ENCODE data around the gene ERC2. TPM values are rescaled to one million over a fixed set of nuclear protein-coding genes. Genes with fewer than 3 reads are reported as not detected.

ERC2 gene
- total and polyA plus RNA-seq, 2 donors (not counting 1 experiment from before 2014, with no cell fraction given) = 0.14 to 0.17 TPM

DNA sequence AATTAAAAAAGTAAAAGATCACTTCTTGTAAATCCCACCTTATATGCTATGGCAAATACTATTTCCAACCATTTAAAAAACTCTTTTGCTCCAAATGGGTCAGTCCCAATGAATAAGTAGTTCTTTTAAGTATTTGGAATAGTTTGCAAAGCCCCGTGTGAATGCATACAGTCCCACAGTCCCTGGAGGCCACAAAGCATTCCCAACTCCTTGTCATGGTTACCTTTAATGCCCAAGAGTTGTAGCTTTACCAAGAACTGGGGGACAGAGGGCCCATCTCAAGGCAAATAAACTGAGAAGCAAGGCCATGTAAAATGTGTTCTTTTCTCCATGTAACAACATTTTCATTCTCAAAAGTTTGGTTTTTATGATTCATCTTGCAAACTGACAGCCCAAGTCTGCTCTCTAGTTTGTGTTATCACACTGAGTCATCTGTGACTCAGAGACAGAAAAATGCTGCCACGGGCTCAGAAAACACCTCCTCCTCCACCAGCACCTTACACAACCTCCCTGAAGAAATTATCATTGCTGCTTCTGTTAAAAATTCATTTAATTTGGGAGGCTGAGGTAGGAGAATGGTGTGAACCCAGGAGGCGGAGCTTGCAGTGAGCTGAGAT, 336.2 kb downstream of the ERC2 start:
- TF ChIP-seq, protein P1, sequence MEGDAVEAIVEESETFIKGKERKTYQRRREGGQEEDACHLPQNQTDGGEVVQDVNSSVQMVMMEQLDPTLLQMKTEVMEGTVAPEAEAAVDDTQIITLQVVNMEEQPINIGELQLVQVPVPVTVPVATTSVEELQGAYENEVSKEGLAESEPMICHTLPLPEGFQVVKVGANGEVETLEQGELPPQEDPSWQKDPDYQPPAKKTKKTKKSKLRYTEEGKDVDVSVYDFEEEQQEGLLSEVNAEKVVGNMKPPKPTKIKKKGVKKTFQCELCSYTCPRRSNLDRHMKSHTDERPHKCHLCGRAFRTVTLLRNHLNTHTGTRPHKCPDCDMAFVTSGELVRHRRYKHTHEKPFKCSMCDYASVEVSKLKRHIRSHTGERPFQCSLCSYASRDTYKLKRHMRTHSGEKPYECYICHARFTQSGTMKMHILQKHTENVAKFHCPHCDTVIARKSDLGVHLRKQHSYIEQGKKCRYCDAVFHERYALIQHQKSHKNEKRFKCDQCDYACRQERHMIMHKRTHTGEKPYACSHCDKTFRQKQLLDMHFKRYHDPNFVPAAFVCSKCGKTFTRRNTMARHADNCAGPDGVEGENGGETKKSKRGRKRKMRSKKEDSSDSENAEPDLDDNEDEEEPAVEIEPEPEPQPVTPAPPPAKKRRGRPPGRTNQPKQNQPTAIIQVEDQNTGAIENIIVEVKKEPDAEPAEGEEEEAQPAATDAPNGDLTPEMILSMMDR (conservative IDR thresholded peaks at IDR 0.05 in 1 of 2, IDR thresholded peaks at IDR 0.05 in 1 of 2; ENCODE audit: low read depth in 1 of 2, low read length in 2 of 2) = no peak
- TF ChIP-seq EZH2 (IDR thresholded peaks at IDR 0.05; ENCODE audit: low read length, missing control alignments) = no peak
- peak; percentile 94 to 96 for DNase-seq (ENCODE audit: low read depth in 2 of 2)
- no peaks in the 10 kb centered on the region for H3K36me3 ChIP-seq (ENCODE audit: control insufficient read depth, insufficient read depth, low read length)
- no peaks in the 10 kb centered on the region for H4K20me1 ChIP-seq (ENCODE audit: control insufficient read depth, extremely low read depth, insufficient read depth, low read length)
- H3K9ac ChIP-seq (ENCODE audit: insufficient read depth, low read length) = no peak overlapping the region
- no peak overlapping the region for H3K4me3 ChIP-seq (replicated peaks in 1 of 4; ENCODE audit: control extremely low read depth in 1 of 4, insufficient read depth in 1 of 4, low read depth in 3 of 4, low read length in 4 of 4)
- no peaks in the 10 kb centered on the region for H3K79me2 ChIP-seq (ENCODE audit: control insufficient read depth, insufficient read depth, low read length)
- H3K27ac ChIP-seq (ENCODE audit: insufficient read depth, low read length) = no peak overlapping the region
- peaks cover 9% of the 10 kb centered on the region for H3K4me1 ChIP-seq (ENCODE audit: control insufficient read depth, extremely low read depth, insufficient read depth, low read length)
- peak overlapping the region; percentile 18 for H3K4me2 ChIP-seq (ENCODE audit: extremely low read depth, insufficient read depth, low read length)
- H2AFZ ChIP-seq (ENCODE audit: low read length) = no peak overlapping the region
- no peaks in the 10 kb centered on the region for H3K27me3 ChIP-seq (ENCODE audit: control insufficient read depth, insufficient read depth, low read length)
- H3K9me3 ChIP-seq (ENCODE audit: control insufficient read depth, insufficient read depth, low read depth, low read length) = no peaks in the 10 kb centered on the region

DNA sequence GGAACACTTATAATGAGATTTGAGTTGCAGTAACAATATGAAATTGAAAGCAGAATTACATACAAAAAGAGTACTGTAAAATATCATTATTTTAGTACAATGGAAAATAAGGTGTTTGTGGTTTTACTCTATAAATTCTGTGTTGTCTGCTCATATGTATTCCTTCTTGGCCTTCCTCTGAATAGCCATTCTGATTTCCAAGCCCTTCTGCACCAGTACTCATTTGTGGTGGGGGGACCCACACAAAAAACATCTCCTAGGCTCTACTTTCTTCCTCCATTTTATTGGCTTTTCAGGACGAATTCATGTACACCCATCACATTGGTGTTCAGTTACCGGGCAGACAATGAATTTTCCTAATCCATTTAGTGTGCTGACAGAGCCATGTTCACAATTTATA, 338.2 kb downstream of the ERC2 start:
- no peak for TF ChIP-seq EZH2 (IDR thresholded peaks at IDR 0.05; ENCODE audit: low read length, missing control alignments)
- TF ChIP-seq, protein P1 (conservative IDR thresholded peaks at IDR 0.05 in 1 of 2, IDR thresholded peaks at IDR 0.05 in 1 of 2; ENCODE audit: low read depth in 1 of 2, low read length in 2 of 2) = no peak
- H3K9me3 ChIP-seq (ENCODE audit: control insufficient read depth, insufficient read depth, low read depth, low read length) = no peaks in the 10 kb centered on the region
- H3K4me3 ChIP-seq (replicated peaks in 1 of 4; ENCODE audit: control extremely low read depth in 1 of 4, insufficient read depth in 1 of 4, low read depth in 3 of 4, low read length in 4 of 4) = no peak overlapping the region
- H3K4me2 ChIP-seq (ENCODE audit: extremely low read depth, insufficient read depth, low read length) = no peak overlapping the region
- no peak for DNase-seq (ENCODE audit: low read depth in 2 of 2)
- no peak overlapping the region for H3K9ac ChIP-seq (ENCODE audit: insufficient read depth, low read length)
- no peak overlapping the region for H2AFZ ChIP-seq (ENCODE audit: low read length)
- H3K36me3 ChIP-seq (ENCODE audit: control insufficient read depth, insufficient read depth, low read length) = no peaks in the 10 kb centered on the region
- H3K27me3 ChIP-seq (ENCODE audit: control insufficient read depth, insufficient read depth, low read length) = no peaks in the 10 kb centered on the region
- peaks cover 9% of the 10 kb centered on the region for H3K4me1 ChIP-seq (ENCODE audit: control insufficient read depth, extremely low read depth, insufficient read depth, low read length)
- no peak overlapping the region for H3K27ac ChIP-seq (ENCODE audit: insufficient read depth, low read length)
- H4K20me1 ChIP-seq (ENCODE audit: control insufficient read depth, extremely low read depth, insufficient read depth, low read length) = no peaks in the 10 kb centered on the region
- H3K79me2 ChIP-seq (ENCODE audit: control insufficient read depth, insufficient read depth, low read length) = no peaks in the 10 kb centered on the region

DNA sequence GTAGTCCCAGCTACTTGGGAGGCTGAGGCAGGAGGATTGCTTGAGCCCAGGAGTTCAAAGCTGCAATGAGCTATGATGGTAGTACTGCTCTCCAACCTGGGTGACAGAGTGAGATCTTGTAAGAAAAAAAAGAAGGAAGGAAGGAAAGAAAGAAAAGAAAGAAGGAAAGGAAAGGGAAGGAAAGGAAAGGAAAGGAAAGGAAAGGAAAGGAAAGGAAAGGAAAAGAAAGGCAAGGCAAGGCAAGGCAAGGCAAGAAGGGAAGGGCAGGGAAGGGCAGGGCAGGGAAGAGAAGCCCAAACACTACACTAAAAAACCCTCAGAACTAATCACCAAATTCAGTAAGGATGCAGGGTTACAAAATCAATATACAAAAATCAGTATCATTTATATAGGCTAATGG, 341.6 kb downstream of the ERC2 start:
- no peaks in the 10 kb centered on the region for H3K36me3 ChIP-seq (ENCODE audit: control insufficient read depth, insufficient read depth, low read length)
- H3K27ac ChIP-seq (ENCODE audit: insufficient read depth, low read length) = no peak overlapping the region
- no peaks in the 10 kb centered on the region for H3K27me3 ChIP-seq (ENCODE audit: control insufficient read depth, insufficient read depth, low read length)
- H2AFZ ChIP-seq (ENCODE audit: low read length) = no peak overlapping the region
- H3K9me3 ChIP-seq (ENCODE audit: control insufficient read depth, insufficient read depth, low read depth, low read length) = no peaks in the 10 kb centered on the region
- H3K79me2 ChIP-seq (ENCODE audit: control insufficient read depth, insufficient read depth, low read length) = no peaks in the 10 kb centered on the region
- TF ChIP-seq EZH2 (IDR thresholded peaks at IDR 0.05; ENCODE audit: low read length, missing control alignments) = no peak
- TF ChIP-seq, protein P1 (conservative IDR thresholded peaks at IDR 0.05 in 1 of 2, IDR thresholded peaks at IDR 0.05 in 1 of 2; ENCODE audit: low read depth in 1 of 2, low read length in 2 of 2) = no peak
- H4K20me1 ChIP-seq (ENCODE audit: control insufficient read depth, extremely low read depth, insufficient read depth, low read length) = no peaks in the 10 kb centered on the region
- no peak overlapping the region for H3K4me2 ChIP-seq (ENCODE audit: extremely low read depth, insufficient read depth, low read length)
- no peak for DNase-seq (ENCODE audit: low read depth in 2 of 2)
- H3K4me3 ChIP-seq (replicated peaks in 1 of 4; ENCODE audit: control extremely low read depth in 1 of 4, insufficient read depth in 1 of 4, low read depth in 3 of 4, low read length in 4 of 4) = no peak overlapping the region
- H3K4me1 ChIP-seq (ENCODE audit: control insufficient read depth, extremely low read depth, insufficient read depth, low read length) = peaks cover 5% of the 10 kb centered on the region
- no peak overlapping the region for H3K9ac ChIP-seq (ENCODE audit: insufficient read depth, low read length)

Data from fibroblast of lung (primary cell).